Activated CD4-positive, alpha-beta memory T cell treated with anti-CD3 and anti-CD28 coated beads, Interleukin-2, amount 10 ng/mL, durations not matched to agents 7 days and 5 days (primary cell): ENCODE results near the gene ASPG. TPM values are rescaled to one million over a fixed set of nuclear protein-coding genes. Genes with fewer than 3 reads are reported as not detected.
A peak's percentile ranks its signal among the peaks of the same experiment; 100 is the strongest.

Experiments
- CTCF ChIA-PET: fragments of 350-600 bp; sonication (Branson Sonifier 250); formaldehyde crosslinking; loops from one replicate; lab custom pipeline; 2021; ENCODE audit warnings: antibody characterized with exemption, inconsistent platforms; lab: Charles Lee
- POLR2A ChIA-PET: fragments of 350-600 bp; sonication (Branson Sonifier 250); formaldehyde crosslinking; loops from one replicate; lab custom pipeline; 2021; ENCODE audit warnings: antibody characterized with exemption; lab: Charles Lee
- DNase-seq: peaks from one replicate; pipeline ENCODE4 v3.0.0-alpha.2; 2020
- H3K27ac Mint-ChIP-seq: one replicate; pipeline ENCODE4 v1.8.0; 2021; ENCODE audit warnings: mild to moderate bottlenecking, mixed read lengths
- H3K27me3 Mint-ChIP-seq: one replicate; pipeline ENCODE4 v1.8.0; 2021; ENCODE audit warnings: mixed read lengths
- H3K36me3 Mint-ChIP-seq: one replicate; pipeline ENCODE4 v1.8.0; 2021; ENCODE audit warnings: low read depth, mixed read lengths
- H3K4me1 Mint-ChIP-seq: one replicate; pipeline ENCODE4 v1.8.0; 2021; ENCODE audit warnings: mixed read lengths
- H3K4me3 Mint-ChIP-seq: one replicate; pipeline ENCODE4 v1.8.0; 2021; ENCODE audit warnings: mild to moderate bottlenecking, mixed read lengths
- H3K9me3 Mint-ChIP-seq: one replicate; pipeline ENCODE4 v1.8.0; 2021; ENCODE audit warnings: mixed read lengths
- total RNA-seq, 2 experiments: library from RNA; stranded (reverse); gene quantifications; one replicate each; pipeline ENCODE4 v1.2.3, GENCODE V29; 2021

Gene ASPG
- total RNA-seq, 2 experiments from 2014 or later, result not detected

DNA sequence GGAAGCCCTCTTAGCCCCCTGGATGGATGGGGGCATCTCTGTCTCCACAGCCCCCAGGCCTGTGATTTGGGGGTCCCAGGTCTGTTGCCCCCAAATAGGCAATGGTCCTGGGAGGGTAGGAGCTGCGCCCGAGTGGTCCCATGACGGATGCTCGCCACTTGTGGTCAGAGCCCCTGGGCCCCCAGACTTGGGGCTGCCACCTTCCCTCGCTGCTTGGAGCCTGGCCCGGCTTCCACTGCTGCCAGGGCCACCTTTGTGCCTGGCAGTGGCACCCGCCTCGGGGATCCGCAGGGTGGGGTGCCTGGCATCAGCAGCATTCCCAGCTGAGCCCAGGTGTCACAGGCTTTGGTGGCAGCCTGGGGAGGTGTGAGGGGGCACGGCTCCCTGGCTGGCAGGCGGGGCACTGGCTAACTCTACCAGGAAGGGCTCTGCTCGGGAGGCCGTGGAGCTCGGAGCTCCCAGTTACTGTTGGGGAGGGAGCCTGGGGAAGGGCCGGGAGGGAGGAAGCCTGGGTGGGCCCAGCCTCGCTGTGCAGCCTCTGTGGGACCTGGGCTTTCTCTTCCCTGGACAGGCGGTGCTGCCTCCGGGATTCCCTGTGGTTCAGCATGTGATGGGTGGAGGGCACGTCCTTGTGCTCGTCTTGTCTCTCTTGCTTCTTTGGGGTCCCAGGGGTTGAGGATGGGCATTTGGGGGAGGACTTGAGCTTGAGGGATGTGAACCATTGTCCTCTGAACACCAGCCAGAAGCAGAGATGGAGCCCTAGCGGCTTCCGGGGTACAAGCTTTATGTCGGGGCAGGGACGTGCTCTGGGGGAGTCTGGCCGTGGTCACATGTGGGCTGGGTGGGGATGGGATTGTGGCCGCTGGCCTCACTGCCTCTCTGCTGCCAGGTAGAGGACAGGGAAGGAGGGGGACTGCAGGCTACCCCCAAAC lies 58.3 kb downstream of the ASPG start:
- H3K4me1 Mint-ChIP-seq, result peaks cover 2% of the 10 kb centered on the region
- H3K9me3 Mint-ChIP-seq, result no peaks in the 10 kb centered on the region
- no peaks in the 10 kb centered on the region for H3K36me3 Mint-ChIP-seq
- DNase-seq, result no peak
- POLR2A ChIA-PET, result no interaction called here
- CTCF ChIA-PET, result no interaction called here
- peaks cover 6% of the 10 kb centered on the region for H3K27me3 Mint-ChIP-seq
- no peak overlapping the region for H3K4me3 Mint-ChIP-seq
- H3K27ac Mint-ChIP-seq, result no peak overlapping the region

GRCh38 chr14:104144453-104144790 lies 58.9 kb downstream of the ASPG start:
- Mint-ChIP-seq H3K36me3 (no peaks in the 10 kb centered on the region), H3K4me1 (peaks cover 2% of the 10 kb centered on the region)

GRCh38 chr14:104144911-104145825 lies 59.7 kb downstream of the ASPG start:
- POLR2A ChIA-PET, result no interaction called here
- no peak overlapping the region for H3K4me3 Mint-ChIP-seq
- H3K36me3 Mint-ChIP-seq, result no peaks in the 10 kb centered on the region
- CTCF ChIA-PET, result no interaction called here
- H3K9me3 Mint-ChIP-seq, result no peaks in the 10 kb centered on the region
- no peak for DNase-seq
- H3K27ac Mint-ChIP-seq, result no peak overlapping the region
- peaks cover under 1% of the 10 kb centered on the region for H3K27me3 Mint-ChIP-seq
- H3K4me1 Mint-ChIP-seq, result peaks cover 3% of the 10 kb centered on the region

More at GRCh38 chr14:104144453-104144790, 58.9 kb downstream of the ASPG start:
- ChIA-PET CTCF (no interaction called here), POLR2A (no interaction called here)
- Mint-ChIP-seq H3K27me3 (peaks cover 2% of the 10 kb centered on the region), H3K4me3 (no peak overlapping the region), H3K9me3 (no peaks in the 10 kb centered on the region), H3K27ac (no peak overlapping the region)
- DNase-seq, result no peak

DNA sequence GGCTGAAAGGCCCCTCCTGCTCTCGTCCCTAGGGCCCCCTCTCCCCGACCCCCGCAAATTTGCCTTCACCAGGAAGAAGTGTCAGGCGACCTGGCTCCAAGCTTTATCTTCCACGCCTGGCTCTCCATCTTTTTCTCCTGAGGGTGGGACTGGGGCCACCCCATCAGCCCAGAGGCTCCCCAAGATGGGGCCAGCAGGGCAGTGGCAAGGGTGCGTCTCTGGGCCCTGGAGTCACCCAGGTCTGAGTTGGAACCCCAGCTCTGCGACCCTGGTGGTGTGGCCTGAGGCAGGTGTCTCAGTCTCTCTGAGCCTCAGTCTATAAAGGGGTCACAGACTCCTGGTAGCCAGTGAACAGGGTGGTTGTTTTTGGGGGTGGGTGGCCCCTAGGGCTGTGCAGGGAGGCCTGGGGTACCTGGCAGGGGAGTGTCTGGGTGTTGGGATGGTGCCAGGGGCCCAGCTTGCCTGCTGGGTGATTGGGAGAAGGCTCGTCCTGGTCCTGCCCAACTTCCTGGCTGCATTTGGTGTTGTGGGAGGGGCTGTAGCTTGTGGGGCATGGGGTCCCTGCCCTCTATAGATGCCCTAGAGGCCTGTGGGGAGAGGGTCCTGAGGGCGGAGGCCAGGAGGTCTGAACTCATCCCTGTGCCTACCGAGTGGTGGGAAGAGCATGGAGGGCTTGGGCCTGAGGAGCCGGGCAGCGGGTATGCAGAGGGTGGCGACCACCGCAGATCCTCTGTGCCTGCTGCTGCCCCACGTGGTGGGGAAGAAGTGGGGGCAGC lies 60.5 kb downstream of the ASPG start:
- H3K27ac Mint-ChIP-seq, result no peak overlapping the region
- H3K36me3 Mint-ChIP-seq, result no peaks in the 10 kb centered on the region
- no peak overlapping the region for H3K4me3 Mint-ChIP-seq
- ChIA-PET CTCF (no interaction called here), POLR2A (no interaction called here)
- H3K27me3 Mint-ChIP-seq, result no peaks in the 10 kb centered on the region
- H3K9me3 Mint-ChIP-seq, result no peaks in the 10 kb centered on the region
- peaks cover 9% of the 10 kb centered on the region for H3K4me1 Mint-ChIP-seq
- no peak for DNase-seq

GRCh38 chr14:104146651-104147345 lies 61.3 kb downstream of the ASPG start:
- DNase-seq, result no peak
- ChIA-PET CTCF (no interaction called here), POLR2A (no interaction called here)
- Mint-ChIP-seq H3K36me3 (no peaks in the 10 kb centered on the region), H3K4me1 (peaks cover 10% of the 10 kb centered on the region), H3K9me3 (no peaks in the 10 kb centered on the region), H3K27me3 (no peaks in the 10 kb centered on the region), H3K4me3 (no peak overlapping the region), H3K27ac (no peak overlapping the region)

GRCh38 chr14:104147346-104148125 lies 62.0 kb downstream of the ASPG start:
- CTCF ChIA-PET, result no interaction called here
- Mint-ChIP-seq H3K4me3 (no peak overlapping the region), H3K36me3 (no peaks in the 10 kb centered on the region), H3K4me1 (peaks cover 11% of the 10 kb centered on the region), H3K9me3 (no peaks in the 10 kb centered on the region), H3K27ac (no peak overlapping the region), H3K27me3 (no peaks in the 10 kb centered on the region)
- DNase-seq, result no peak
- POLR2A ChIA-PET, result no interaction called here

DNA sequence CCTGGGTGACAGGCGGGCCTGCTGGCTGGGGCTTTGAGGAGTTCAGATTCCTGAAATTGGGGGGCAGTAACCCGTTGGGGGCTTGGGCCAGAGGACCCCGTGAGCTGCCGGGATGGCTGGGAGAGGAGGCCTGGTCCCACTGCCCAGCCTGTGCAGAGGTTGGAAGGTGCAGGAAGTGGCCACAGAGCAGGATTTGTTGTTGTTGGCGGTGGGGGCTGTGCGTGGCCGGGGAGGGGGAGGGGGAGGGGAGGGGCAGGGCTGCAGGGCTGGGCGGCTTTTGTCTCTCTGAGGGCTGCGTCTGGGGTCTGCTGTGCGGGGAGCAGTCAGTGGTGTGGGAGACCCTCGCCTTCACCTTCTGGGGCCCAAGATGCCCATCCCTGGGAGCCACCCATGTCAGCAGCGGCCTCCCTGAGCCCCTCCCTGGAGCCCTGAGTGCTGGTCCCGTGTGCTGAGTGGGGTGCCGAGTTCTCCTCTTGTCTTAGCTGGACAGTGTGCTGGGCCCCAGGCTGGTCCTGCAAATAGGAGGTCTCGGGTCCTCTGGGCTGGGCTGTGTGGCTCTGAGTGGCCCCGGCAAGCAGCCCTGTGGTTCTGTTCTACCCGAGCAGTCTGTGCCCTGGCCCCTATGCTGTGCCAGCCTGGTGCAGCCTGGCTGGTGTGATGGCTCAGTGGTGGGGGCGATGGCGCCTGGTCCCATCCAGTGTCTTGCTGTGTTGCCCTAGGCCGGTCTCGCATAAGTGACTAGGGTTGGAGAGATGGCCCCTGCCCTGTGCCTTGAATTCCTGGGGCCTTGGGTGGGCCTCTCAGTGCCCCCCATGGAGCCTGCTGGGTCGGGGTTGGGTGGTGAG lies 63.2 kb downstream of the ASPG start:
- Mint-ChIP-seq H3K9me3 (no peaks in the 10 kb centered on the region), H3K36me3 (no peaks in the 10 kb centered on the region), H3K4me1 (peaks cover 14% of the 10 kb centered on the region), H3K4me3 (no peak overlapping the region), H3K27ac (no peak overlapping the region), H3K27me3 (no peaks in the 10 kb centered on the region)
- CTCF ChIA-PET, result no interaction called here
- POLR2A ChIA-PET, result no interaction called here
- no peak for DNase-seq

GRCh38 chr14:104149278-104149595 lies 63.7 kb downstream of the ASPG start:
- no peak overlapping the region for H3K27ac Mint-ChIP-seq
- H3K27me3 Mint-ChIP-seq, result no peaks in the 10 kb centered on the region
- POLR2A ChIA-PET, result no interaction called here
- no peaks in the 10 kb centered on the region for H3K36me3 Mint-ChIP-seq
- CTCF ChIA-PET, result no interaction called here
- no peaks in the 10 kb centered on the region for H3K9me3 Mint-ChIP-seq
- DNase-seq, result no peak
- H3K4me1 Mint-ChIP-seq, result peaks cover 14% of the 10 kb centered on the region
- no peak overlapping the region for H3K4me3 Mint-ChIP-seq

DNA sequence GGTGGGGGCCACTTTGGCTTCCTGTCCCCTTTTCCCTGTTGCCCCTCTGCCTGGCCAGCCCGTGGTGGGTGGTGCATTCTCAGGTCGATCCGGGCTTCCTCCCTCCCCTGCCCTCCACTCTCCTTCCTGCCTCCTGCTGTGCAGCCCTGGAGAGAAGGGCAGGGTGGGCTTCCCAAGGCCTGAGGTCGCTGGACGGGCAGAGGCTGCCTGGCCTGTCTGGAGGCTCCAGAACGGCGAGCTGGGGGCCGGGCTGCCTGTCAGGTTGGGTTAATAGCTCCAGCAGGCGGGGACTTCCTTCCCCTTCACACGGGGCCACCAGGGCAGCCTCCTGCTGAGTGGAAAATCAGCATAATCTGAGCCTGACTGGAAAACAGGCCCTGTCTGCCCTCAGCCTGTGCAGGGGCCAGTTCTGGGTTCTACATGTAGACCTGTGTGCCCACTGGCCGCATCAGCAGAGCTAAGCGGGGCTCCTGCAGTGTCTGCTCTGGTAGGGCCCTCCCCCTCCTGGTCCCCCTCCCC lies 64.2 kb downstream of the ASPG start:
- Mint-ChIP-seq H3K4me3 (no peak overlapping the region), H3K4me1 (peaks cover 14% of the 10 kb centered on the region), H3K36me3 (no peaks in the 10 kb centered on the region), H3K27ac (no peak overlapping the region), H3K27me3 (no peaks in the 10 kb centered on the region), H3K9me3 (no peaks in the 10 kb centered on the region)
- peak; percentile 30 for DNase-seq
- ChIA-PET CTCF (no interaction called here), POLR2A (no interaction called here)

- Mint-ChIP-seq H3K36me3 (no peaks in the 10 kb centered on the region), H3K27me3 (no peaks in the 10 kb centered on the region), H3K9me3 (no peaks in the 10 kb centered on the region), H3K4me3 (no peak overlapping the region), H3K4me1 (peaks cover 14% of the 10 kb centered on the region), H3K27ac (no peak overlapping the region)
- ChIA-PET CTCF (interaction anchor here (0.5 to 1.7 kb wide), 2 partner anchors 22 to 73 kb away, joined by 3 to 4 read pairs; no protein-coding TSS in a partner anchor), POLR2A (no interaction called here)
- DNase-seq, result no peak
Measured at GRCh38 chr14:104150136-104151025, 64.9 kb downstream of the ASPG start.
